GM23338 (cell line): ENCODE results near the gene C2orf92.

Experiments
- EZH2 ChIP-seq: fragments of 200-600 bp; sonication (generic); IDR thresholded peaks from one replicate; pipeline ENCODE4 v1.8.0; 2017; ENCODE audit warnings: antibody characterized with exemption, mild to moderate bottlenecking, low read depth; ENCODE audit not compliant: unreplicated experiment
- EZH2phosphoT487 ChIP-seq: fragments of 200-600 bp; sonication (generic); IDR thresholded peaks from one replicate; pipeline ENCODE4 v1.8.1; 2018; ENCODE audit warnings: antibody characterized with exemption; ENCODE audit not compliant: unreplicated experiment
- POLR2AphosphoS5 ChIP-seq: IDR thresholded peaks from 2 replicates; pipeline ENCODE4 v1.6.1; 2016; ENCODE audit warnings: antibody characterized with exemption, low read depth
- REST ChIP-seq: IDR thresholded peaks from one replicate; pipeline ENCODE4 v1.6.1; 2018; ENCODE audit warnings: antibody characterized with exemption; ENCODE audit not compliant: unreplicated experiment
- TF ChIP-seq, protein P1 (sequence below), 2 experiments: fragments of 200-600 bp in 1 of 2; sonication (generic) in 1 of 2; conservative IDR thresholded peaks; 2 replicates each; pipeline versions ENCODE4 v1.5.1 to v1.6.1; 2016 to 2017; ENCODE audit warnings: antibody characterized with exemption in 2 of 2, low read depth in 2 of 2, mild to moderate bottlenecking in 2 of 2, moderate library complexity in 1 of 2

- TF ChIP-seq EZH2 (no peak), POLR2AphosphoS5 (no peak), EZH2phosphoT487 (no peak), REST (no peak)
- TF ChIP-seq, protein P1, sequence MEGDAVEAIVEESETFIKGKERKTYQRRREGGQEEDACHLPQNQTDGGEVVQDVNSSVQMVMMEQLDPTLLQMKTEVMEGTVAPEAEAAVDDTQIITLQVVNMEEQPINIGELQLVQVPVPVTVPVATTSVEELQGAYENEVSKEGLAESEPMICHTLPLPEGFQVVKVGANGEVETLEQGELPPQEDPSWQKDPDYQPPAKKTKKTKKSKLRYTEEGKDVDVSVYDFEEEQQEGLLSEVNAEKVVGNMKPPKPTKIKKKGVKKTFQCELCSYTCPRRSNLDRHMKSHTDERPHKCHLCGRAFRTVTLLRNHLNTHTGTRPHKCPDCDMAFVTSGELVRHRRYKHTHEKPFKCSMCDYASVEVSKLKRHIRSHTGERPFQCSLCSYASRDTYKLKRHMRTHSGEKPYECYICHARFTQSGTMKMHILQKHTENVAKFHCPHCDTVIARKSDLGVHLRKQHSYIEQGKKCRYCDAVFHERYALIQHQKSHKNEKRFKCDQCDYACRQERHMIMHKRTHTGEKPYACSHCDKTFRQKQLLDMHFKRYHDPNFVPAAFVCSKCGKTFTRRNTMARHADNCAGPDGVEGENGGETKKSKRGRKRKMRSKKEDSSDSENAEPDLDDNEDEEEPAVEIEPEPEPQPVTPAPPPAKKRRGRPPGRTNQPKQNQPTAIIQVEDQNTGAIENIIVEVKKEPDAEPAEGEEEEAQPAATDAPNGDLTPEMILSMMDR (conservative IDR thresholded peaks at IDR 0.05; ENCODE audit: low read depth in 2 of 2), result no peak
Measured at GRCh38 chr2:97653473-97653872, 16.0 kb upstream of the C2orf92 start.
